IMR-90 (cell line): ENCODE measurements around the gene TNS1. TPM values are rescaled to one million over a fixed set of nuclear protein-coding genes. Genes with fewer than 3 reads are reported as not detected.
A peak's percentile ranks its signal among the peaks of the same experiment; 100 is the strongest.

Experiments
- ATAC-seq: fragments of 200-7000 bp; cut with Tn5 transposase; 2 replicates; pipeline ENCODE4 v1.9.1; 2020; ENCODE audit warnings: low read depth, mild to moderate bottlenecking, moderate library complexity
- BruUV-seq: library from RNA; stranded (reverse); fragments of 400-500 nt; replicated peaks from 2 replicates; lab custom pipeline; 2021; lab: Mats Ljungman, UMichigan
- CTCF ChIA-PET: fragments of 300-600 bp; formaldehyde crosslinking; extraction: SDS; loops from one replicate; lab custom pipeline; 2021; ENCODE audit warnings: antibody characterized with exemption; lab: Yijun Ruan, JAX
- POLR2A ChIA-PET: fragments of 300-600 bp; sonication (Branson Sonifier 250); formaldehyde crosslinking; loops from one replicate; lab custom pipeline; 2022; ENCODE audit warnings: antibody characterized with exemption; ENCODE audit not compliant: unreplicated experiment; lab: Charles Lee
- DNase-seq: peaks from one replicate; pipeline ENCODE4 v3.0.0; 2013
- H2AFZ ChIP-seq: replicated peaks from 2 replicates; pipeline ENCODE3; 2013; ENCODE audit warnings: low read length, mild to moderate bottlenecking; ENCODE audit not compliant: poor library complexity
- H2AK5ac ChIP-seq: 2 replicates; pipeline ENCODE4 v1.6.1; 2013; ENCODE audit warnings: low read depth, low read length, inconsistent platforms
- H2AK9ac ChIP-seq: replicated peaks from 2 replicates; pipeline ENCODE3; 2013; ENCODE audit warnings: mild to moderate bottlenecking, low read depth, low read length, moderate library complexity; ENCODE audit not compliant: poor library complexity
- H2BK120ac ChIP-seq: 2 replicates; pipeline ENCODE4 v1.6.1; 2013; ENCODE audit warnings: low read depth, low read length, inconsistent platforms
- H2BK15ac ChIP-seq: 3 replicates; pipeline ENCODE4 v1.6.1; 2013; ENCODE audit warnings: low read depth, low read length, inconsistent platforms
- H2BK20ac ChIP-seq: 2 replicates; pipeline ENCODE4 v1.6.1; 2013; ENCODE audit warnings: low read depth, mild to moderate bottlenecking, inconsistent platforms, low read length, moderate library complexity
- H2BK5ac ChIP-seq: 2 replicates; pipeline ENCODE4 v1.6.1; 2013; ENCODE audit warnings: mild to moderate bottlenecking, low read depth, low read length, inconsistent platforms; ENCODE audit not compliant: poor library complexity, severe bottlenecking
- H3K14ac ChIP-seq: replicated peaks from 2 replicates; pipeline ENCODE4 v1.6.1; 2013; ENCODE audit warnings: low read depth, low read length, inconsistent platforms
- H3K18ac ChIP-seq: 2 replicates; pipeline ENCODE4 v1.6.1; 2013; ENCODE audit warnings: low read depth, low read length, control low read depth
- H3K23ac ChIP-seq: 2 replicates; pipeline ENCODE4 v1.6.1; 2013; ENCODE audit warnings: low read depth, low read length, inconsistent platforms
- H3K27ac ChIP-seq: 2 replicates; pipeline ENCODE4 v1.5.1; 2013; ENCODE audit warnings: mild to moderate bottlenecking, control low read depth, low read length; ENCODE audit not compliant: insufficient read depth
- H3K27me3 ChIP-seq: 2 replicates; pipeline ENCODE4 v1.6.1; 2013; ENCODE audit warnings: low read length; ENCODE audit not compliant: control insufficient read depth, insufficient read depth
- H3K36me3 ChIP-seq: 2 replicates; pipeline ENCODE4 v1.6.1; 2013; ENCODE audit warnings: low read length, mixed read lengths; ENCODE audit not compliant: control insufficient read depth, insufficient read depth
- H3K4ac ChIP-seq: 2 replicates; pipeline ENCODE4 v1.6.1; 2013; ENCODE audit warnings: low read depth, low read length, inconsistent platforms
- H3K4me1 ChIP-seq: 2 replicates; pipeline ENCODE4 v1.6.1; 2013; ENCODE audit warnings: low read length, mixed read lengths; ENCODE audit not compliant: control insufficient read depth, insufficient read depth
- H3K4me2 ChIP-seq: 2 replicates; pipeline ENCODE4 v1.6.1; 2013; ENCODE audit warnings: low read depth, mild to moderate bottlenecking, control low read depth, low read length, moderate library complexity
- H3K4me3 ChIP-seq: 2 replicates; pipeline ENCODE4 v1.5.1; 2013; ENCODE audit warnings: low read depth, mild to moderate bottlenecking, control low read depth, low read length, moderate library complexity; ENCODE audit not compliant: insufficient read depth
- H3K56ac ChIP-seq: 2 replicates; pipeline ENCODE4 v1.6.1; 2013; ENCODE audit warnings: low read length, inconsistent platforms; ENCODE audit not compliant: insufficient read depth; ENCODE audit errors: extremely low read depth
- H3K79me1 ChIP-seq, 2 experiments: 2 replicates each; pipeline ENCODE4 v1.6.1; 2013; ENCODE audit warnings: low read length in 2 of 2, inconsistent platforms in 1 of 2, low read depth in 1 of 2
- H3K9ac ChIP-seq: 2 replicates; pipeline ENCODE4 v1.6.1; 2013; ENCODE audit warnings: low read depth, low read length, control low read depth
- H3K9me1 ChIP-seq: 2 replicates; pipeline ENCODE4 v1.6.1; 2013; ENCODE audit warnings: low read length, inconsistent platforms; ENCODE audit not compliant: insufficient read depth
- H3K9me3 ChIP-seq: 2 replicates; pipeline ENCODE4 v1.6.1; 2013; ENCODE audit warnings: low read length; ENCODE audit not compliant: control insufficient read depth, insufficient read depth
- H4K20me1 ChIP-seq: 2 replicates; pipeline ENCODE4 v1.6.1; 2013; ENCODE audit warnings: low read length, inconsistent platforms; ENCODE audit not compliant: insufficient read depth
- H4K5ac ChIP-seq: 2 replicates; pipeline ENCODE4 v1.6.1; 2013; ENCODE audit warnings: mild to moderate bottlenecking, low read depth, low read length, control low read depth
- H4K8ac ChIP-seq, 2 experiments: 2 replicates each; pipeline ENCODE4 v1.6.1; 2013; ENCODE audit warnings: low read depth in 2 of 2, low read length in 2 of 2, control low read depth in 1 of 2, inconsistent platforms in 1 of 2
- H4K91ac ChIP-seq: 2 replicates; pipeline ENCODE4 v1.6.1; 2013; ENCODE audit warnings: low read depth, low read length, inconsistent platforms; ENCODE audit not compliant: insufficient read depth
- MAZ ChIP-seq: IDR thresholded peaks from 2 replicates; pipeline ENCODE4 v1.6.1; 2012; ENCODE audit warnings: low read depth, mild to moderate bottlenecking, low read length, improper control_type of control experiment, moderate library complexity, borderline replicate concordance
- POLR2A ChIP-seq: IDR thresholded peaks from 2 replicates; pipeline ENCODE4 v1.6.1; 2012; ENCODE audit warnings: mild to moderate bottlenecking, low read depth, low read length
- RAD21 ChIP-seq: IDR thresholded peaks from 2 replicates; pipeline ENCODE4 v1.6.1; 2012; ENCODE audit warnings: low read length, improper control_type of control experiment
- RCOR1 ChIP-seq: IDR thresholded peaks from 2 replicates; pipeline ENCODE4 v1.6.1; 2012; ENCODE audit warnings: mild to moderate bottlenecking, low read length, improper control_type of control experiment; ENCODE audit not compliant: insufficient replicate concordance
- WGBS, 2 experiments: methylation state at CpG; one replicate each; pipeline versions ENCODE4 v1.1.5 to v1.1.7; 2013; ENCODE audit warnings: missing lambda C conversion rate in 2 of 2; ENCODE audit not compliant: insufficient read length in 1 of 2; ENCODE audit errors: extremely low coverage in 2 of 2; 5-methylcytosine and 5-hydroxymethylcytosine counted together
- dilution Hi-C: fragments of 300-500 bp; cut with HindIII; formaldehyde crosslinking; loops from one replicate; pipeline ENCODE4 v1.14.3; 2018; ENCODE audit warnings: low sequenced_read_pairs; ENCODE audit not compliant: unreplicated experiment
- in situ Hi-C: fragments of 300-500 bp; cut with MboI; formaldehyde crosslinking; loops from 3 replicates; pipeline ENCODE4 v1.14.3; 2019; ENCODE audit warnings: low sequenced_read_pairs, inconsistent platforms, mixed read lengths
- intact Hi-C: fragments of 100-400 bp; cut with micrococcal nuclease; formaldehyde crosslinking; loops from 2 replicates; pipeline ENCODE4 v1.10.0; 2022
- polyA plus RNA-seq, 3 experiments: library from polyadenylated mRNA; depleted of rRNA; stranded (reverse); fragments of >200 nt; gene quantifications; 2 replicates each; pipeline ENCODE4 v1.2.3, GENCODE V29; 2012; ENCODE audit warnings: low replicate concordance in 1 of 3
- total RNA-seq: library from RNA; depleted of rRNA; stranded (reverse); fragments of >200 nt; gene quantifications from 2 replicates; pipeline ENCODE4 v1.2.3, GENCODE V29; 2012
- TF ChIP-seq, protein P1 (sequence below): conservative IDR thresholded peaks from 2 replicates; pipeline ENCODE4 v1.5.1; 2012; ENCODE audit warnings: mild to moderate bottlenecking, low read depth, low read length, improper control_type of control experiment

The TNS1 gene
- total and polyA plus RNA-seq, 2 of the 4 experiments (the other 2 are of a cell fraction) = 41.1 to 45.2 TPM

DNA sequence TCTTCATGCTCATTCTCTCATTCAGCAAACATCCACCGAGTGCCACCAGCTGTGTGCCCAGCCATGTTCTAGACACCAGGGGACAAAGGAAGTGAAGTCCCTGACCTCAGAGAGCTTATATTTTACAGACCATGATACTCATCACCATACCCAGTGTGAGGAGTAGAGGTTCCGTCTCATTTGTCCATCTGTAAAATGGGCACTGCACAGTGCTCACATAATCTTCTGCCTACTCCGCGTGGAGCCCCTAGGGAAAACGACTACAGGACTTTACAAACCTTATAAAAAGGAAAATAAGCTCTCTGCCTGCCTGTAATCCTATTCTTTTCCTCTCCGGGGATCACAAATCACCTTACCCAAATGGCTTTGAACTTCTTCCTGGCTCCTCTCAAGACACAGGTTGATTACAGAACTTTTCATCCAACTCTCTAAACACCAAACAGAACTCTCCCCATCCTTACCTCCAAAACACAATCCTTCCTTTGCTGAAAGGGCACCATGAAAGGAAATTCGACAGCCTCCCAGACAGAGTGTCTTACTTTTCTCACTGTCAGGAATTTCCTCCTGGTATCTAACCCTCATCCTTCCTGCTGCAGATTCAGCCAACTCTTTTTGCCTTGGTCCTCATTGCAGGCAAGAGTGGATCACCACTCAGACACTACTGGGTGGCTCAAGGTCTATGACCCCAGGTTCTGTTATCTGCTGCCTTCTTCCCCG, 99.5 kb downstream of the TNS1 start:
- Histone ChIP-seq H4K91ac (peak overlapping the region; percentile 93), H3K79me1 (peaks cover 27 to 77% of the 10 kb centered on the region in 2 experiments; a peak in 3 of 4 replicates), H3K4me3 (no peak overlapping the region), H3K4me2 (no peak overlapping the region; the same call in 1 of the 2 replicates), H4K20me1 (peaks cover 8% of the 10 kb centered on the region), H2BK5ac (peak overlapping the region; percentile 85), H2AK9ac (peak overlapping the region; percentile 26), H3K36me3 (peaks cover 10% of the 10 kb centered on the region), H3K23ac (peak overlapping the region; percentile 72), H3K14ac (peak overlapping the region; percentile 97), H3K18ac (peak overlapping the region; percentile 79), H3K9ac (peak overlapping the region; percentile 26; the same call in 1 of the 2 replicates), H3K4me1 (peaks cover 49% of the 10 kb centered on the region), H3K27ac (peak overlapping the region; percentile 79), H3K9me3 (no peaks in the 10 kb centered on the region), H4K8ac (peak overlapping the region; percentile 20 to 89), H4K5ac (peak overlapping the region; percentile 37), H3K4ac (peak overlapping the region; percentile 96), H2AK5ac (peak overlapping the region; percentile 73), H2BK120ac (peak overlapping the region; percentile 92), H2AFZ (peak overlapping the region; percentile 79), H3K9me1 (peaks cover 34% of the 10 kb centered on the region), H2BK15ac (peak overlapping the region; percentile 36; the same call in 2 of the 3 replicates), H3K27me3 (no peaks in the 10 kb centered on the region), H3K56ac (peak overlapping the region; percentile 42; the same call in 1 of the 2 replicates), H2BK20ac (peak overlapping the region; percentile 84)
- 91% methylated on average over 4 of the region's 8 CpGs; no CpG with 5 or more reads in 1 of the 2 experiments for WGBS, 2 experiments
- POLR2A ChIA-PET = no interaction called here
- dilution Hi-C loops = no loop called here
- in situ Hi-C loops = loop anchor here (5.0 kb wide), 1 partner anchor 84 kb away; no protein-coding TSS in a partner anchor
- intact Hi-C loops = no loop called here
- ATAC-seq (no peak), DNase-seq (no peak)
- CTCF ChIA-PET = no interaction called here
- no TSS peak for BruUV-seq
- peak; percentile 8 for TF ChIP-seq RCOR1
- no peak for TF ChIP-seq RAD21
- no peak for TF ChIP-seq MAZ
- TF ChIP-seq POLR2A = no peak; the same call in 1 of the 2 replicates
- TF ChIP-seq, protein P1, sequence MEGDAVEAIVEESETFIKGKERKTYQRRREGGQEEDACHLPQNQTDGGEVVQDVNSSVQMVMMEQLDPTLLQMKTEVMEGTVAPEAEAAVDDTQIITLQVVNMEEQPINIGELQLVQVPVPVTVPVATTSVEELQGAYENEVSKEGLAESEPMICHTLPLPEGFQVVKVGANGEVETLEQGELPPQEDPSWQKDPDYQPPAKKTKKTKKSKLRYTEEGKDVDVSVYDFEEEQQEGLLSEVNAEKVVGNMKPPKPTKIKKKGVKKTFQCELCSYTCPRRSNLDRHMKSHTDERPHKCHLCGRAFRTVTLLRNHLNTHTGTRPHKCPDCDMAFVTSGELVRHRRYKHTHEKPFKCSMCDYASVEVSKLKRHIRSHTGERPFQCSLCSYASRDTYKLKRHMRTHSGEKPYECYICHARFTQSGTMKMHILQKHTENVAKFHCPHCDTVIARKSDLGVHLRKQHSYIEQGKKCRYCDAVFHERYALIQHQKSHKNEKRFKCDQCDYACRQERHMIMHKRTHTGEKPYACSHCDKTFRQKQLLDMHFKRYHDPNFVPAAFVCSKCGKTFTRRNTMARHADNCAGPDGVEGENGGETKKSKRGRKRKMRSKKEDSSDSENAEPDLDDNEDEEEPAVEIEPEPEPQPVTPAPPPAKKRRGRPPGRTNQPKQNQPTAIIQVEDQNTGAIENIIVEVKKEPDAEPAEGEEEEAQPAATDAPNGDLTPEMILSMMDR = no peak
